ENCODE data around the gene BTBD16.

Gene BTBD16

GRCh38 chr10:122363311-122363710 is 92.2 kb downstream of the BTBD16 start:
- no peak for DNase-seq (ENCODE audit: extremely low read depth, low read depth)

GRCh38 chr10:122363722-122364463 is 92.8 kb downstream of the BTBD16 start:
- DNase-seq (ENCODE audit: extremely low read depth, low read depth): no peak

More at GRCh38 chr10:122363311-122363710, 92.2 kb downstream of the BTBD16 start:
- TF ChIP-seq CTCF (IDR thresholded peaks at IDR 0.05; ENCODE audit: low read depth, low read length): no peak

GRCh38 chr10:122368502-122369254 is 97.6 kb downstream of the BTBD16 start:
- no peak for DNase-seq (ENCODE audit: extremely low read depth, low read depth)
- no peak for TF ChIP-seq CTCF (IDR thresholded peaks at IDR 0.05; ENCODE audit: low read depth, low read length)

More at GRCh38 chr10:122363722-122364463, 92.8 kb downstream of the BTBD16 start:
- no peak for TF ChIP-seq CTCF (IDR thresholded peaks at IDR 0.05; ENCODE audit: low read depth, low read length)

GRCh38 chr10:122373108-122373507 is 102.0 kb downstream of the BTBD16 start:
- TF ChIP-seq CTCF (IDR thresholded peaks at IDR 0.05; ENCODE audit: low read depth, low read length): no peak
- no peak for DNase-seq (ENCODE audit: extremely low read depth, low read depth)

GRCh38 chr10:122373721-122374120 is 102.6 kb downstream of the BTBD16 start:
- no peak for DNase-seq (ENCODE audit: extremely low read depth, low read depth)
- TF ChIP-seq CTCF (IDR thresholded peaks at IDR 0.05; ENCODE audit: low read depth, low read length): no peak

- no peak for TF ChIP-seq CTCF (IDR thresholded peaks at IDR 0.05; ENCODE audit: low read depth, low read length)
Observed at GRCh38 chr10:122374237-122374858, 103.3 kb downstream of the BTBD16 start, which contains the start of gene PLEKHA1. Gene PLEKHA1 (plus strand): TSS chr10:122374708. CDS start chr10:122393201, 18,493 bp downstream.

More at GRCh38 chr10:122374237-122374858, 103.3 kb downstream of the BTBD16 start, which contains the start of gene PLEKHA1:
- peak; percentile 81 for DNase-seq (ENCODE audit: extremely low read depth, low read depth)

All from AG09319 (cell line).